GM12878 (cell line): ENCODE results near the gene CACNA1D. TPM values are rescaled to one million over a fixed set of nuclear protein-coding genes. Genes with fewer than 3 reads are reported as not detected.

ENCODE experiments used
- ATAC-seq: fragments of 200-7000 bp; cut with Tn5 transposase; 3 replicates; pipeline ENCODE4 v1.9.1; 2020; ENCODE audit warnings: mild to moderate bottlenecking, moderate library complexity
- BruUV-seq: library from RNA; stranded (reverse); fragments of 400-500 nt; replicated peaks from 2 replicates; lab custom pipeline; 2021; lab: Mats Ljungman, UMichigan
- CTCF ChIA-PET: fragments of 300-600 bp; sonication (Branson Sonifier 250); formaldehyde crosslinking; extraction: SDS; loops from one replicate; lab custom pipeline; 2021; ENCODE audit warnings: inconsistent platforms; lab: Yijun Ruan, JAX
- POLR2A ChIA-PET: fragments of 350-600 bp; formaldehyde crosslinking; extraction: SDS; loops from one replicate; lab custom pipeline; 2021; ENCODE audit warnings: inconsistent platforms; lab: Charles Lee
- RAD21 ChIA-PET: fragments of 300-600 bp; sonication (Branson Sonifier 250); formaldehyde crosslinking; loops from one replicate; lab custom pipeline; 2023; ENCODE audit warnings: antibody characterized with exemption; ENCODE audit not compliant: unreplicated experiment; lab: Charles Lee
- SMC1A ChIA-PET: fragments of 300-600 bp; sonication (Branson Sonifier 250); formaldehyde crosslinking; loops from one replicate; lab custom pipeline; 2023; ENCODE audit not compliant: unreplicated experiment, uncharacterized antibody; lab: Charles Lee
- DNase-seq: peaks from one replicate; pipeline ENCODE4 v3.0.0-alpha.2; 2011; ENCODE audit warnings: low read depth, low spot score
- FAIRE-seq: peaks from 3 replicates; lab custom pipeline; 2011; peaks lifted over from hg19 to GRCh38; lab: Jason Lieb, UNC
- H2AFZ ChIP-seq: 2 replicates; pipeline ENCODE4 v1.6.0; 2011; ENCODE audit warnings: low read depth, low read length, control low read depth; ENCODE audit not compliant: control insufficient read depth
- H3K27ac ChIP-seq: 2 replicates; pipeline ENCODE4 v1.5.1; 2011; ENCODE audit warnings: control low read depth; ENCODE audit not compliant: control insufficient read depth, insufficient read depth
- H3K27me3 ChIP-seq, 2 experiments: replicated peaks in 1 of 2; 2 replicates each; pipeline versions ENCODE4 v1.6.0 to v1.6.1; 2011; ENCODE audit warnings: low read length in 1 of 2; ENCODE audit not compliant: control insufficient read depth in 2 of 2, insufficient read depth in 2 of 2
- H3K36me3 ChIP-seq, 2 experiments: 2 replicates each; pipeline ENCODE4 v1.5.1; 2011; ENCODE audit warnings: low read length in 1 of 2; ENCODE audit not compliant: control insufficient read depth in 2 of 2, insufficient read depth in 2 of 2
- H3K4me1 ChIP-seq: 2 replicates; pipeline ENCODE4 v1.6.1; 2011; ENCODE audit warnings: mild to moderate bottlenecking, low read length, moderate library complexity, mixed read lengths; ENCODE audit not compliant: control insufficient read depth, insufficient read depth
- H3K4me2 ChIP-seq: 2 replicates; pipeline ENCODE4 v1.6.0; 2011; ENCODE audit warnings: control low read depth; ENCODE audit not compliant: control insufficient read depth, insufficient read depth
- H3K4me3 ChIP-seq: fragments of 200-600 bp; sonication (generic); 2 replicates; pipeline ENCODE4 v1.5.1; 2016
- H3K79me2 ChIP-seq: 2 replicates; pipeline ENCODE4 v1.6.0; 2011; ENCODE audit warnings: low read length; ENCODE audit not compliant: control insufficient read depth, insufficient read depth
- H3K9ac ChIP-seq: 2 replicates; pipeline ENCODE4 v1.8.0; 2011; ENCODE audit warnings: low read length, control low read depth, mixed read lengths; ENCODE audit not compliant: control insufficient read depth, insufficient read depth
- H3K9me3 ChIP-seq: replicated peaks from 3 replicates; pipeline ENCODE4 v1.5.1; 2011; ENCODE audit warnings: mild to moderate bottlenecking, low read length; ENCODE audit not compliant: control insufficient read depth, insufficient read depth
- H4K20me1 ChIP-seq: 2 replicates; pipeline ENCODE4 v1.6.0; 2011; ENCODE audit not compliant: control insufficient read depth, insufficient read depth
- BHLHE40 ChIP-seq, 2 experiments: fragments of 450-650 bp in 1 of 2; IDR thresholded peaks; 2 replicates each; pipeline ENCODE4 v1.6.1; 2011 to 2017; ENCODE audit warnings: low read depth in 2 of 2, borderline replicate concordance in 1 of 2, improper control_type of control experiment in 1 of 2, low read length in 1 of 2, mild to moderate bottlenecking in 1 of 2
- EED ChIP-seq: sonication (generic); IDR thresholded peaks from 2 replicates; pipeline ENCODE4 v1.6.1; 2016; ENCODE audit warnings: antibody characterized with exemption, low read depth
- ESRRA ChIP-seq: IDR thresholded peaks from 2 replicates; pipeline ENCODE4 v1.6.1; 2012; ENCODE audit warnings: mild to moderate bottlenecking, low read length, improper control_type of control experiment
- FOXK2 ChIP-seq: fragments of 450-650 bp; IDR thresholded peaks from 2 replicates; pipeline ENCODE4 v1.6.1; 2017; ENCODE audit warnings: mild to moderate bottlenecking, moderate library complexity
- GATAD2B ChIP-seq: fragments of 450-650 bp; conservative IDR thresholded peaks from 2 replicates; pipeline ENCODE4 v1.6.1; 2017; ENCODE audit warnings: low read depth, mild to moderate bottlenecking, moderate library complexity
- HDAC2 ChIP-seq: fragments of 200-600 bp; sonication (generic); IDR thresholded peaks from 2 replicates; pipeline ENCODE4 v1.6.1; 2017
- IRF4 ChIP-seq: IDR thresholded peaks from 2 replicates; pipeline ENCODE4 v1.6.1; 2011; ENCODE audit warnings: low read depth, low read length
- NR2F1 ChIP-seq: fragments of 450-650 bp; conservative IDR thresholded peaks from 2 replicates; pipeline ENCODE4 v1.6.1; 2017; ENCODE audit warnings: mild to moderate bottlenecking
- RAD21 ChIP-seq: IDR thresholded peaks from 2 replicates; pipeline ENCODE4 v1.6.1; 2011; ENCODE audit warnings: mild to moderate bottlenecking, low read depth, low read length, moderate library complexity; ENCODE audit not compliant: insufficient read depth
- SIN3A ChIP-seq: IDR thresholded peaks from 2 replicates; pipeline ENCODE4 v1.6.1; 2012; ENCODE audit warnings: low read depth, low read length, improper control_type of control experiment
- STAT3 ChIP-seq: IDR thresholded peaks from 2 replicates; pipeline ENCODE4 v1.6.1; 2011; ENCODE audit warnings: low read depth, low read length, improper control_type of control experiment
- SUZ12 ChIP-seq: fragments of 200-600 bp; sonication (generic); IDR thresholded peaks from one replicate; pipeline ENCODE4 v1.6.1; 2018; ENCODE audit warnings: antibody characterized with exemption, mild to moderate bottlenecking; ENCODE audit not compliant: unreplicated experiment
- TARDBP ChIP-seq: IDR thresholded peaks from 2 replicates; pipeline ENCODE4 v1.6.1; 2016; ENCODE audit warnings: borderline replicate concordance
- TCF12 ChIP-seq: IDR thresholded peaks from 2 replicates; pipeline ENCODE4 v1.6.1; 2011; ENCODE audit warnings: low read depth, mild to moderate bottlenecking, low read length
- ZNF24 ChIP-seq: fragments of 450-650 bp; IDR thresholded peaks from 2 replicates; pipeline ENCODE4 v1.6.1; 2017; ENCODE audit warnings: antibody characterized with exemption, mild to moderate bottlenecking
- WGBS: methylation state at CpG from one replicate; pipeline ENCODE4 v1.1.6; 2016; ENCODE audit warnings: low lambda C conversion rate; ENCODE audit not compliant: insufficient replicate concordance, insufficient coverage; ENCODE audit errors: missing lambda C conversion rate; 5-methylcytosine and 5-hydroxymethylcytosine counted together
- in situ Hi-C: fragments of 300-500 bp; cut with MboI; formaldehyde crosslinking; loops from 9 replicates; pipeline ENCODE4 v1.14.3; 2018; ENCODE audit warnings: mixed read lengths
- intact Hi-C: fragments of 100-400 bp; cut with micrococcal nuclease; formaldehyde crosslinking; loops from one replicate; pipeline ENCODE4 v1.14.2; 2022; ENCODE audit not compliant: unreplicated experiment
- polyA plus RNA-seq, 11 experiments: library from polyadenylated mRNA; depleted of rRNA in 4 of 11; unstranded in 6 of 11; stranded (reverse) in 5 of 11; fragments of >200 nt; fragmentation: Nextera tagmentation in 4 of 11; fragmentation: Illumina TruSeq in 1 of 11; extraction: Ambion mirVana in 4 of 11; extraction: Trizol in 1 of 11; gene quantifications; 1 replicate in 1 of 11; 2 replicates in 10 of 11; pipeline versions ENCODE4 v1.2.1 to v1.2.3, GENCODE V29; 2011 to 2016; ENCODE audit warnings: inconsistent platforms in 2 of 11, missing spikeins in 2 of 11, low read depth in 1 of 11
- total RNA-seq, 4 experiments: library from RNA; depleted of rRNA in 3 of 4; stranded (reverse); fragments of >200 nt in 3 of 4; fragmentation: Illumina TruSeq in 1 of 4; extraction: Trizol in 1 of 4; gene quantifications; 2 replicates each; pipeline versions ENCODE4 v1.2.1 to v1.2.3, GENCODE V29; 2013 to 2021
- TF ChIP-seq, protein P1 (sequence below), 3 experiments: IDR thresholded peaks in 2 of 3; conservative IDR thresholded peaks in 1 of 3; 2 replicates each; pipeline ENCODE4 v1.5.1; 2011; ENCODE audit warnings: low read depth in 3 of 3, low read length in 3 of 3, mild to moderate bottlenecking in 3 of 3, control low read depth in 2 of 3, moderate library complexity in 2 of 3, inconsistent platforms in 1 of 3, mixed read lengths in 1 of 3; ENCODE audit not compliant: control insufficient read depth in 2 of 3, insufficient read depth in 1 of 3; ENCODE audit errors: extremely low read depth in 1 of 3
- TF ChIP-seq, protein P2 (sequence below): fragments of 450-650 bp; conservative IDR thresholded peaks from 2 replicates; pipeline ENCODE4 v1.6.1; 2017; ENCODE audit warnings: mild to moderate bottlenecking, moderate library complexity
- TF ChIP-seq, protein P3 (sequence below): IDR thresholded peaks from 2 replicates; pipeline ENCODE4 v1.6.1; 2012; ENCODE audit warnings: improper control_type of control experiment, low read depth, low read length; ENCODE audit not compliant: insufficient replicate concordance

Gene CACNA1D
- total and polyA plus RNA-seq, 10 of the 15 experiments (the other 5 are each of a cell fraction or from before 2014, with no cell fraction given) = 0.21 to 24.4 (median 1.6) TPM

DNA sequence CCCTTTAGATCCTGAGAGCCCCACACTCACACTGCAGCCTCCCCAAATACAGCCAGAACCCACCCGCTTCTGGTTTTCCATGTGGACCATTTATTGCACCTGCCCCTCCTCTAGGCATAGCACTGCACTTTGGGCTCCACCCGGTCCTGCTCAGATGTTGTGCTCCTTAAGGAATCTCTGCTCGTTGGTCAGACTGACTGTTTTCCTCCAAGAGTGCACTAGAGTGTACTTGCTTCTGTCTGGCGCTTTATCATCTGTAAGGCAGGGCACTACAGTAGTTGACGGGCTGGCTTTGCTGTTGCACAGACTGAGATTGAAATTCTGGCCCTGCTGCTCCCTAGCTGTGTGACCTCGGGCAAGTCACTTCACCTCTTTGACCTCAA is 124.1 kb downstream of the CACNA1D start:
- H3K4me3 ChIP-seq = no peak overlapping the region
- intact Hi-C loops = no loop called here
- H4K20me1 ChIP-seq = no peaks in the 10 kb centered on the region
- H3K36me3 ChIP-seq = no peaks in the 10 kb centered on the region
- DNase-seq (no peak), ATAC-seq (no peak), FAIRE-seq (no peak)
- no peak overlapping the region for H2AFZ ChIP-seq
- CTCF ChIA-PET = interaction anchor here (1.1 kb wide), 1 partner anchor 92 kb away, joined by 4 read pairs; no protein-coding TSS in a partner anchor
- H3K9ac ChIP-seq = no peak overlapping the region
- H3K27ac ChIP-seq = no peak overlapping the region
- H3K79me2 ChIP-seq = no peaks in the 10 kb centered on the region
- SMC1A ChIA-PET = interaction anchor here (1.0 kb wide), 1 partner anchor 24 kb away, joined by 3 read pairs; no protein-coding TSS in a partner anchor
- 8% methylated on average over 6 of the region's 6 CpGs for WGBS
- in situ Hi-C loops = no loop called here
- H3K27me3 ChIP-seq = peaks cover 0 to 3% of the 10 kb centered on the region in 2 experiments; a peak in 1 of 4 replicates
- no peaks in the 10 kb centered on the region for H3K4me1 ChIP-seq
- RAD21 ChIA-PET = no interaction called here
- H3K9me3 ChIP-seq = no peaks in the 10 kb centered on the region
- POLR2A ChIA-PET = no interaction called here
- no TSS peak for BruUV-seq
- no peak overlapping the region for H3K4me2 ChIP-seq
- no peak for TF ChIP-seq NR2F1
- TF ChIP-seq, protein P1, sequence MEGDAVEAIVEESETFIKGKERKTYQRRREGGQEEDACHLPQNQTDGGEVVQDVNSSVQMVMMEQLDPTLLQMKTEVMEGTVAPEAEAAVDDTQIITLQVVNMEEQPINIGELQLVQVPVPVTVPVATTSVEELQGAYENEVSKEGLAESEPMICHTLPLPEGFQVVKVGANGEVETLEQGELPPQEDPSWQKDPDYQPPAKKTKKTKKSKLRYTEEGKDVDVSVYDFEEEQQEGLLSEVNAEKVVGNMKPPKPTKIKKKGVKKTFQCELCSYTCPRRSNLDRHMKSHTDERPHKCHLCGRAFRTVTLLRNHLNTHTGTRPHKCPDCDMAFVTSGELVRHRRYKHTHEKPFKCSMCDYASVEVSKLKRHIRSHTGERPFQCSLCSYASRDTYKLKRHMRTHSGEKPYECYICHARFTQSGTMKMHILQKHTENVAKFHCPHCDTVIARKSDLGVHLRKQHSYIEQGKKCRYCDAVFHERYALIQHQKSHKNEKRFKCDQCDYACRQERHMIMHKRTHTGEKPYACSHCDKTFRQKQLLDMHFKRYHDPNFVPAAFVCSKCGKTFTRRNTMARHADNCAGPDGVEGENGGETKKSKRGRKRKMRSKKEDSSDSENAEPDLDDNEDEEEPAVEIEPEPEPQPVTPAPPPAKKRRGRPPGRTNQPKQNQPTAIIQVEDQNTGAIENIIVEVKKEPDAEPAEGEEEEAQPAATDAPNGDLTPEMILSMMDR (IDR thresholded peaks at IDR 0.05 in 2 of 3, conservative IDR thresholded peaks at IDR 0.05 in 1 of 3; ENCODE audit: control insufficient read depth in 2 of 3, extremely low read depth in 1 of 3, insufficient read depth in 1 of 3, low read depth in 3 of 3, low read length in 3 of 3) = no peak
- TF ChIP-seq ZNF24 = no peak
- TF ChIP-seq TARDBP = no peak
- no peak for TF ChIP-seq BHLHE40 (IDR thresholded peaks at IDR 0.05; ENCODE audit: borderline replicate concordance in 1 of 2, low read depth in 2 of 2, low read length in 1 of 2)
- TF ChIP-seq STAT3 = no peak
- TF ChIP-seq, protein P2, sequence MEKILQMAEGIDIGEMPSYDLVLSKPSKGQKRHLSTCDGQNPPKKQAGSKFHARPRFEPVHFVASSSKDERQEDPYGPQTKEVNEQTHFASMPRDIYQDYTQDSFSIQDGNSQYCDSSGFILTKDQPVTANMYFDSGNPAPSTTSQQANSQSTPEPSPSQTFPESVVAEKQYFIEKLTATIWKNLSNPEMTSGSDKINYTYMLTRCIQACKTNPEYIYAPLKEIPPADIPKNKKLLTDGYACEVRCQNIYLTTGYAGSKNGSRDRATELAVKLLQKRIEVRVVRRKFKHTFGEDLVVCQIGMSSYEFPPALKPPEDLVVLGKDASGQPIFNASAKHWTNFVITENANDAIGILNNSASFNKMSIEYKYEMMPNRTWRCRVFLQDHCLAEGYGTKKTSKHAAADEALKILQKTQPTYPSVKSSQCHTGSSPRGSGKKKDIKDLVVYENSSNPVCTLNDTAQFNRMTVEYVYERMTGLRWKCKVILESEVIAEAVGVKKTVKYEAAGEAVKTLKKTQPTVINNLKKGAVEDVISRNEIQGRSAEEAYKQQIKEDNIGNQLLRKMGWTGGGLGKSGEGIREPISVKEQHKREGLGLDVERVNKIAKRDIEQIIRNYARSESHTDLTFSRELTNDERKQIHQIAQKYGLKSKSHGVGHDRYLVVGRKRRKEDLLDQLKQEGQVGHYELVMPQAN = no peak
- no peak for TF ChIP-seq FOXK2
- TF ChIP-seq TCF12 = no peak
- TF ChIP-seq SUZ12 = no peak
- TF ChIP-seq RAD21 = no peak
- no peak for TF ChIP-seq SIN3A
- TF ChIP-seq, protein P3, sequence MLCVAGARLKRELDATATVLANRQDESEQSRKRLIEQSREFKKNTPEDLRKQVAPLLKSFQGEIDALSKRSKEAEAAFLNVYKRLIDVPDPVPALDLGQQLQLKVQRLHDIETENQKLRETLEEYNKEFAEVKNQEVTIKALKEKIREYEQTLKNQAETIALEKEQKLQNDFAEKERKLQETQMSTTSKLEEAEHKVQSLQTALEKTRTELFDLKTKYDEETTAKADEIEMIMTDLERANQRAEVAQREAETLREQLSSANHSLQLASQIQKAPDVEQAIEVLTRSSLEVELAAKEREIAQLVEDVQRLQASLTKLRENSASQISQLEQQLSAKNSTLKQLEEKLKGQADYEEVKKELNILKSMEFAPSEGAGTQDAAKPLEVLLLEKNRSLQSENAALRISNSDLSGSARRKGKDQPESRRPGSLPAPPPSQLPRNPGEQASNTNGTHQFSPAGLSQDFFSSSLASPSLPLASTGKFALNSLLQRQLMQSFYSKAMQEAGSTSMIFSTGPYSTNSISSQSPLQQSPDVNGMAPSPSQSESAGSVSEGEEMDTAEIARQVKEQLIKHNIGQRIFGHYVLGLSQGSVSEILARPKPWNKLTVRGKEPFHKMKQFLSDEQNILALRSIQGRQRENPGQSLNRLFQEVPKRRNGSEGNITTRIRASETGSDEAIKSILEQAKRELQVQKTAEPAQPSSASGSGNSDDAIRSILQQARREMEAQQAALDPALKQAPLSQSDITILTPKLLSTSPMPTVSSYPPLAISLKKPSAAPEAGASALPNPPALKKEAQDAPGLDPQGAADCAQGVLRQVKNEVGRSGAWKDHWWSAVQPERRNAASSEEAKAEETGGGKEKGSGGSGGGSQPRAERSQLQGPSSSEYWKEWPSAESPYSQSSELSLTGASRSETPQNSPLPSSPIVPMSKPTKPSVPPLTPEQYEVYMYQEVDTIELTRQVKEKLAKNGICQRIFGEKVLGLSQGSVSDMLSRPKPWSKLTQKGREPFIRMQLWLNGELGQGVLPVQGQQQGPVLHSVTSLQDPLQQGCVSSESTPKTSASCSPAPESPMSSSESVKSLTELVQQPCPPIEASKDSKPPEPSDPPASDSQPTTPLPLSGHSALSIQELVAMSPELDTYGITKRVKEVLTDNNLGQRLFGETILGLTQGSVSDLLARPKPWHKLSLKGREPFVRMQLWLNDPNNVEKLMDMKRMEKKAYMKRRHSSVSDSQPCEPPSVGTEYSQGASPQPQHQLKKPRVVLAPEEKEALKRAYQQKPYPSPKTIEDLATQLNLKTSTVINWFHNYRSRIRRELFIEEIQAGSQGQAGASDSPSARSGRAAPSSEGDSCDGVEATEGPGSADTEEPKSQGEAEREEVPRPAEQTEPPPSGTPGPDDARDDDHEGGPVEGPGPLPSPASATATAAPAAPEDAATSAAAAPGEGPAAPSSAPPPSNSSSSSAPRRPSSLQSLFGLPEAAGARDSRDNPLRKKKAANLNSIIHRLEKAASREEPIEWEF = no peak
- TF ChIP-seq HDAC2 = no peak
- TF ChIP-seq EED = no peak
- TF ChIP-seq IRF4 = no peak
- no peak for TF ChIP-seq ESRRA
- no peak for TF ChIP-seq GATAD2B
